Activated effector memory CD4-positive, alpha-beta T cell treated with Interleukin-2 at 50 U/mL for 16 hours (primary cell): ENCODE results near the gene MYH6.

Experiments used
- DNase-seq: peaks from one replicate; pipeline ENCODE4 v3.0.0-alpha.2; 2020

MYH6 gene

GRCh38 chr14:23375527-23376251, 32.4 kb downstream of the MYH6 start:
- no peak for DNase-seq

DNA sequence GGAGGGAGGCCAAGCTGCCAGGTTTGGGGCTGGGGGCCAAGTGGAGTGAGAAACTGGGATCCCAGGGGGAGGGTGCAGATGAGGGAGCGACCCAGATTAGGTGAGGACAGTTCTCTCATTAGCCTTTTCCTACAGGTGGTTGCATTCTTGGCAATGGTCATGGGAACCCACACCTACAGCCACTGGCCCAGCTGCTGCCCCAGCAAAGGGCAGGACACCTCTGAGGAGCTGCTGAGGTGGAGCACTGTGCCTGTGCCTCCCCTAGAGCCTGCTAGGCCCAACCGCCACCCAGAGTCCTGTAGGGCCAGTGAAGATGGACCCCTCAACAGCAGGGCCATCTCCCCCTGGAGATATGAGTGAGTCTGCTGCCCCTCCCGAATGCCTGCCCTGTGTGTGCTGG, 35.0 kb downstream of the MYH6 start:
- no peak for DNase-seq

DNA sequence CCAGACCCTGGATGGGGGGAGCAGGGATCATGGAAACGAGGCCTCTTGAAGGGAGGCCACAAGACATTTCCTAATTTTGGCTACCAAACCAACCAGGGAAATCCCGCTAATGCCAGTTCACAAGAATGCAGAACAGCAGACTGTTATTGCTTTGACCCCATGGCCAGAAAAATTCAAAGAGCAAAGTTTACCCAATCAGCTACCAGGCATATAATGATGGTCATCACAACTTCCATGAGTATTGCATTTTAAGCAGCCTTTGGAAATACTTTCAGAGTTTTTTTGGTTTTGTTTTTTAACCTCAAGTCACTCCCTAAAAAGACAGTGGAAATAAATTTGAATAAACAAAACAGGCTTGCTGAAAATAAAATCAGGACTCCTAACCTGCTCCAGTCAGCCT, 35.6 kb downstream of the MYH6 start, which contains the start of gene IL25:
IL25 (plus strand) TSS at position 301 of the 400 bp plus-strand sequence.
- no peak for DNase-seq

DNA sequence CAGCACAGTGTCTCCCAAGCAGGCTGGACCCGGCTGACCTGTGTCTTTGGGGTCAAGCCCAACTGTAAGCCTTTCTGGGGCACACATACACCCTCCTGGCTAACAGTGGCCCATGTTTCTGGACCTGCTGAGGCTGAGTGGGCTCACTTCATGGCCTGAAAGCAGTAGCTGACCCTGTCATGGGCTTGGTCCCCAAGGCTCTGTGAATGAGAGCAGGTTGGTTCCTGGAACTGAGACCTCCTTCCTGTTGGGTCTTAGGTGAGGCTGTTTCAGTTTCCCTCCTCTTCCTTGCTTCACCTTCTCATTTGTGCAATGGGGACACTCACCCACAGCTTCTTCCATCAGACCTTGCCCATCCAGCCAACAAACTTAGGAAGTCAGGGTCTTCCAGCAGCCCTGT, 36.2 kb downstream of the MYH6 start:
- DNase-seq: no peak

DNA sequence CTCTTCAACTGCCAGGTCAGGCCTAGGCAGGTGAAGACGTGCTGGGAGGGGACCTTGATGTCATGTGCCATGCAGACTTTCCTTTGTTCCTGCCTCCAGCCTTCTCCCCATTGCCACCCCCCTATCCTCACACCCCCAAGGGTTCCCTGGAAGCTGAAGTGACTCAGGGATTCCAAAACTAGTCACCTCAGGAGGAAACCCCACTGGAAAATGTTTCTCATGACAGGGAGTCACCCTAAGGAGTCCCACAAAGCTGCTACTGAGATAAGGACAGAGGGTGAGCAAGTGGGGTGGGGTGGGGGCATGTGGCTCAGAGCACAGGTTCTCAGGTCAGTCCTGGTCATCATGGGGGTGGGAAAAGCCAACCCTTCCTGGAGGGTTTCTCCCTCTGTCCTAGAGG, 37.9 kb downstream of the MYH6 start:
- DNase-seq: no peak

GRCh38 chr14:23366426-23366921, 41.6 kb downstream of the MYH6 start:
- DNase-seq: no peak

DNA sequence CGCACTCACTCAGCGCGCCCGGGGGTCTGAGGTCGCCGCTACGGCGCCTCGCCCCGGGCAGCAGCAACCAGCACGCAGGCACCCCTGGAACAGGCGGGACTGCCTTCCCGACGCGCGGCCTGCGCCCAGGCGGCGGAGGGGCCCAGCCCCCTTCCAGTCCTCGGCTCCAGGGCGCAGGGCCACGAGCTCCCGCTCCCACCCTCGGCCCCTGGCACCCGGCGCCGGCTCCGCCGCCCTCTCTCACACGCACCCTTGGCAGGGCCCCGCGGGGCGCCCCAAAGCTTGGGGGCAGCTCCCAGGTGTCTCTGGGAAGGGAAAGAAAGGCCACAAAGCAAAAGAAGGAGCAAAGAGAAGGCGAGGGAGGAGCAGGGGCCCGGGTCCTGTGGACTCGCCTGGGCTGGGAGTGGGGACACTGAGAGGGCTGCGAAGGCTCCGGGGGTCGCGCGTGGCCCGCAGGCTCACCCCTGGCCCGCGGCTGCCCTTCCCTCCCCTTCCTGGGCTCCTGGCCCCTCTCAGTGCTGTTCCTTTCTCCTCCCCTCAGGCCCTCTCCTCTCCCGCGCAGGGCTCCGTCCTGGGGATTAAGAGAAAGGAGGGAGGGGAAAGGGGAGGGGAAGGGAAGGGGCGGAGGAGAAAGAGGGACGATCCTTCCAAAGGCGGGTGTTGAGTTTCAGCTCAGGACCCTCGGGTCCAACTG, 42.2 kb downstream of the MYH6 start:
- no peak for DNase-seq

GRCh38 chr14:23365036-23365731, 42.9 kb downstream of the MYH6 start, which contains the start of gene EFS:
TSS of gene EFS (minus strand) at chr14:23365172. CDS start at chr14:23365025, 147 bp downstream.
- DNase-seq: no peak

DNA sequence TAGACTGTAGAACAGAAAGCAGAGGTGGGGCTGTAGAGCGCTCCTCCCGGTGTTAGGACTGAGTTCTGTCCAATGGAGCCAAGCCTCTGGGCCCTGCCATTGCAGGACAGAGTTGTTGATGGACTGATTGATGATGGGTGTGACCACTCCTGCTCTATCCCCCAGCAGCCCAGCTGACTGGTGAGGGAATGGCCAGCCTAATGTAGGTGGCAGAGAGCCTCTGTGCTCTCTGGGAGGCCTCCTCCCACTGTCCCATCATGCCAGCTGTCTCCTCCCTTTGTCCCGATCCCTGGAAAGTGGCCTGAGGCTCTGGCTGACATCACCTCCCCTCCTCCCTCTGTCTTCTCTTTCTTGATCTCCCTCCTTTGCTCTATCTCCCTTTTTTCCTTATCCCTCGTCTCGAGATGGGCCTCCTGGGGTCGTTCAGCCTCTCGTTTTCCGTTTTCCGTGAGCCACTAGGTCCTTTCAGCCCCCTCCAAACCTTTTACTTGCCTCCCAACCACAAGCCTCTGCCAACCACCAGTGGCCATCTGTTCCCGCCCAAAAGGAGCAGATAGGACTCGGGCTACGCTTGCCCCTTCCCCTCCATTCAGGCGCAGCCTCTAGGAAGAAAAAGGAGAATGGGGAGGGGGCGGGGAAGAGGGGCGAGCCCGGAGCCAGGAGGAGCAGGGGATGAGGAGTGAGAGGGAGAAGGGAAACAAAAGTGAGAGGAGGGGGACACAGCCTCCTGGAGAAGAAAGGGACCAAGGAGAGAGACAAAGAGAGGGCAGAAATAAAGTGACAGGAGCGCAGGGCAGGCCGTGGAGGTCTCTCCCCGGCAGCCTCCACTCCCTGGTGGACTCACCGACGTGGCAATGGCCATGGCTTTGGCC, 43.7 kb downstream of the MYH6 start:
- no peak for DNase-seq

DNA sequence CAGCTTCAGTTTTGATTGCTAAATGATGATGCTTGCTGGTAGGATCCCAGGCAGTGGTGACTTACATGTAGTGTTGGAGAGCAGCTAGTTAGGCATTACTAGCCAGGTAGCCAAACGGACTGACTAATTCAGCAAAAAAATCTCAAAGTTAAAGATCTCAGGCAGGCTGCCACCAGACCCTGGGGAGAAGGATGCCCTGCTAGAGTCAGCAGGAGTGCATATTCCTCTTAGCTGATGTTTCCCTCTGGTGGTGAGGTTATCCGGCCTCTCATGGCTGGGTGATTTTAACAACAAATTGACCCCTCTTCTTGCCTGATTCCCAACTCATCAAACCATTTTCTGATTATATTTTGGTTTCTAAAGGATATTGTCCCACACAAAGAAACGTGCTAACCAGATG, 45.9 kb downstream of the MYH6 start:
- no peak for DNase-seq

DNA sequence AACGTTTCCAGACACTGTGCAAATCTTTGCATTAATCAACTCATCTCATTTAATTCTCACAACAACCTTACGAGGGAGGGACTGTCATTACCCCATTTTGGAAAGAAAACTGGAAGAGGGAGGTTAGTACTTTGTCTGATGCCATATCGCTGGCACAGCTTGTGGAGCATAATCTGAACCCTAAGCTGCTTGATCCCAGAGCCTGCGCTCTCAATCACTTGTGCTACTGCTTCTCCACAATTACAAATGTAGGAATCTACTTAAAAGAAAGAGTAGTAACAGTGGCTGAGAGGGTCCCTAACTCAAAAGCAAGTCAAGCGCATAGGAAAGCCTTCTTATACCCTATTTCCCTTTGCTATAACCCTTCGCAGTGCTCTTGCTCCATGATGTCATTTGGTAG, 46.3 kb downstream of the MYH6 start:
- DNase-seq: no peak

DNA sequence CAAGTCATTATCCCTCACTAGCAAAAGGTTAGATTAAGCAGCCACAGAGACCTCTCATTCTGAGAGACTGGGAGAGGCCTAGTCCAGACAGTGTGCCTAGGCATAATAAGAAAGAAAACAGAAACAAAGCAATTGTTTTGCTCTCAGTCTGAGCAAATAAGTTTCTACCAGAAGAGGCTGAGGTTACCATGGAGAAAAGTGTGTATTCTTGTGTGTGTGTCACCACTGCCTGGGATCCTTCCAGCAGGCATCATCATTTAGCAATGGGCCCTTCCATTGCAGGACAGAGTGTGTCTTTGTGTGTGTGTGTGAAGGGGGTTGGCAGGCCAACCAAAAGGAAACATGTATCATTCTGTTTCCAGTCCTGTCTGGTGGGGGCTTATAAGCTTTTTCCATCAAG, 46.8 kb downstream of the MYH6 start:
- DNase-seq: no peak

DNA sequence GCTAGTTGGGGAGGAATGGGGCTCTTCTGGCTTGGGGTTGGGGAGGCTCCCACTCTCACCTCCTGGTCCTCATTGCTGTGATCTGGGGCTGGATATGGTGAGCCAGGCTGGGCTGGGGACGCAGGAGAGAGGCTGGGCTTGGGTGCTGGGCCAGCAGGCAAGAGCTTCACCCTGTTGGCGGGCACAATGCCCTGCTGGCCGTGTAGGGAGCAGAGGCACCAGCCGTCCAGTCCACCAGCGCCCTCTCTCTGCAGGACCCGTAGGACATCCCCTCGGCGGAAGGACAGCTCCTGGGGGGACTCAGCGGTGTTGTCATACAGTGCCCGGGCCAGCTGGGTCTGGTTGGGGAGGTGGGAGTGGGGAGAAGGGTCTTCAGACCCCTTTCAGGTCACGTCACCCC, 47.6 kb downstream of the MYH6 start:
- DNase-seq: no peak

GRCh38 chr14:23359722-23360447, 48.2 kb downstream of the MYH6 start:
- DNase-seq: no peak

DNA sequence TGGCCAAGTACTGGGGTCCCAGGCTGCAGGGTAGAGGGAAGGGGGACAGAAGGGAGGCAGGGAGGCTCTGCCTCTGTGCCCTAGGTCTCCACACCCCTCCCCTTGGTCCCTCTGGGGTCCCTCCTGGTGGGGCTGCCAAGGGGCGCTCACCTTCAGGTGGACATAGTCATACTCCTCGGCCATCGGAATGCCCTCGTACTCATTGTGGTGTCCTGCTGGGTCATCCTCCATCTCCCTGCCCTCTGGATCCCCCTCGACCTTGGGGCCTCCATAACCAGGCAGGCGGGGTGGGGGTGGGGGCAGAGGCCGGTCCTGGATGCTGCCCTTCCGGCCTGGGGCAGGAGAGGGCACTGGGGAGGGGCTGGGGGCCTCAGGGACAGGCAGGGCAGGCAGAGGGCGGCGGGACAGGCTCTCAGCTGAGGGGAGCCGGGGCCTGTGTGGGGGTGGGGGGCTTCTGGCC, 48.9 kb downstream of the MYH6 start:
- DNase-seq: no peak

GRCh38 chr14:23358553-23359166, 49.4 kb downstream of the MYH6 start:
- DNase-seq: no peak

DNA sequence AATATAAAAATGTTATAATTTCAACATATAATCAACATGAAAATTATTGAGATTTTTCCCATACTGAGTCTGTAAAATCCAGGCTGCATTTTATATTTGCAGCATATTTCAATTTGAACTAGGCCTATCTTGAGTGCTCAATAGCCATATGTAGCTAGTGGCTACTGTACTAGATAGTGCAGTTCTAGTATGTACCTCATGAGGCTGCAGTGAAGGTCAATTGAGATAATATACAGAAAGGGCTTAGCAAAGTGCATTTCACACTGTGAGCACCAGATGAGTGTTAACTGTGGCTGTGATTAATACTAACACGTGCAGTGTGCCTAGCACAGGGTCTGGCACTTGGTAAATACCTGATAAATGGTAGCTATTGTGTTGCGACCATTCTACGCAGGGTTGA, 50.0 kb downstream of the MYH6 start:
- DNase-seq: no peak

GRCh38 chr14:23357261-23357660, 50.8 kb downstream of the MYH6 start:
- DNase-seq: no peak

- DNase-seq: no peak
Observed at GRCh38 chr14:23356662-23357061, 51.4 kb downstream of the MYH6 start.

DNA sequence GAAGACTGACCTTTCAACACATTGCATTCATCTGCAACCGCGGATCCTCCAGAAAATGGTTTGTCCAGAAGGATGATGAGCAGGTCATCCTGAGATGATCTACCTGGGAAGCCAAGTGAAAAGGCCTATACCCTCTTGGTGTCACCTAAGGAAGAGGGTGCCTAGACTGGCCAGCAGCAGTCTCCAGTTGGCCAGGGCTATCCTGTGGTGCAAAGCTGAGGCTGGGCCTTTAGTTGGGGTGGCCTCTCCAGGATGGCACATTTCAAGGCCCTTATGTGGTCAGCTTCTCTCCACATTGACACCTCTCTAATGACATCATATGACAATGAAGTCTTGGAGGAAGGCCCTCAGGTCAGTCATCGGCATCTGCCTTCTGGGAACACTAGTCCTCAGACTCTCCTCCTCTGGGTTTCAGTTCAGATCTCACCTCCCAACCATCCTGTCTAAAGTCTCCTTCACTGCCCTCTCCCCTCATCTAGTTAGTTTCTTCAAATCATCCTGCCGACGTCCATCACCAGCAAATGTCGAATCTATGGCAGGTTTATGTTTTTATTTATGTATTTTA, 52.1 kb downstream of the MYH6 start:
- DNase-seq: no peak

GRCh38 chr14:23354990-23355389, 53.1 kb downstream of the MYH6 start:
- no peak for DNase-seq
